Measurements from ENCODE around the gene SYS1. TPM values are rescaled to one million over a fixed set of nuclear protein-coding genes. Genes with fewer than 3 reads are reported as not detected.

Gene SYS1
- total and polyA plus RNA-seq, 2 of the 8 experiments (the other 6 are each of a cell fraction or from before 2014, with no cell fraction given) = 19.6 to 50.8 TPM

- TF ChIP-seq HDAC6 (IDR thresholded peaks at IDR 0.05; ENCODE audit: low read depth, low read length) (no peak), SAP30 (IDR thresholded peaks at IDR 0.05; ENCODE audit: insufficient read depth, insufficient replicate concordance, low read length) (no peak), BCL11A (IDR thresholded peaks at IDR 0.05; ENCODE audit: low read depth in 2 of 2, low read length in 2 of 2) (no peak), SP4 (IDR thresholded peaks at IDR 0.05; ENCODE audit: low read length) (no peak), ASH2L (IDR thresholded peaks at IDR 0.05; ENCODE audit: low read length) (no peak), SP2 (IDR thresholded peaks at IDR 0.05; ENCODE audit: low read length) (no peak), TEAD4 (IDR thresholded peaks at IDR 0.05; ENCODE audit: low read depth, low read length) (no peak)
Observed at GRCh38 chr20:45361793-45362192, 1.2 kb upstream of the SYS1 start (continued).

Measured in H1 (cell line).